IMR-90 (cell line): ENCODE measurements around the gene GUCY1B1. TPM values are rescaled to one million over a fixed set of nuclear protein-coding genes. Genes with fewer than 3 reads are reported as not detected.

ENCODE experiments used
- ATAC-seq: fragments of 200-7000 bp; cut with Tn5 transposase; 2 replicates; pipeline ENCODE4 v1.9.1; 2020; ENCODE audit warnings: low read depth, mild to moderate bottlenecking, moderate library complexity
- BruUV-seq: library from RNA; stranded (reverse); fragments of 400-500 nt; replicated peaks from 2 replicates; lab custom pipeline; 2021; lab: Mats Ljungman, UMichigan
- CTCF ChIA-PET: fragments of 300-600 bp; formaldehyde crosslinking; extraction: SDS; loops from one replicate; lab custom pipeline; 2021; ENCODE audit warnings: antibody characterized with exemption; lab: Yijun Ruan, JAX
- POLR2A ChIA-PET: fragments of 300-600 bp; sonication (Branson Sonifier 250); formaldehyde crosslinking; loops from one replicate; lab custom pipeline; 2022; ENCODE audit warnings: antibody characterized with exemption; ENCODE audit not compliant: unreplicated experiment; lab: Charles Lee
- DNase-seq: peaks from one replicate; pipeline ENCODE4 v3.0.0; 2013
- H2AFZ ChIP-seq: replicated peaks from 2 replicates; pipeline ENCODE3; 2013; ENCODE audit warnings: low read length, mild to moderate bottlenecking; ENCODE audit not compliant: poor library complexity
- H2AK5ac ChIP-seq: 2 replicates; pipeline ENCODE4 v1.6.1; 2013; ENCODE audit warnings: low read depth, low read length, inconsistent platforms
- H2AK9ac ChIP-seq: replicated peaks from 2 replicates; pipeline ENCODE3; 2013; ENCODE audit warnings: mild to moderate bottlenecking, low read depth, low read length, moderate library complexity; ENCODE audit not compliant: poor library complexity
- H2BK120ac ChIP-seq: 2 replicates; pipeline ENCODE4 v1.6.1; 2013; ENCODE audit warnings: low read depth, low read length, inconsistent platforms
- H2BK15ac ChIP-seq: 3 replicates; pipeline ENCODE4 v1.6.1; 2013; ENCODE audit warnings: low read depth, low read length, inconsistent platforms
- H2BK20ac ChIP-seq: 2 replicates; pipeline ENCODE4 v1.6.1; 2013; ENCODE audit warnings: low read depth, mild to moderate bottlenecking, inconsistent platforms, low read length, moderate library complexity
- H2BK5ac ChIP-seq: 2 replicates; pipeline ENCODE4 v1.6.1; 2013; ENCODE audit warnings: mild to moderate bottlenecking, low read depth, low read length, inconsistent platforms; ENCODE audit not compliant: poor library complexity, severe bottlenecking
- H3K14ac ChIP-seq: replicated peaks from 2 replicates; pipeline ENCODE4 v1.6.1; 2013; ENCODE audit warnings: low read depth, low read length, inconsistent platforms
- H3K18ac ChIP-seq: 2 replicates; pipeline ENCODE4 v1.6.1; 2013; ENCODE audit warnings: low read depth, low read length, control low read depth
- H3K23ac ChIP-seq: 2 replicates; pipeline ENCODE4 v1.6.1; 2013; ENCODE audit warnings: low read depth, low read length, inconsistent platforms
- H3K27ac ChIP-seq: 2 replicates; pipeline ENCODE4 v1.5.1; 2013; ENCODE audit warnings: mild to moderate bottlenecking, control low read depth, low read length; ENCODE audit not compliant: insufficient read depth
- H3K27me3 ChIP-seq: 2 replicates; pipeline ENCODE4 v1.6.1; 2013; ENCODE audit warnings: low read length; ENCODE audit not compliant: control insufficient read depth, insufficient read depth
- H3K36me3 ChIP-seq: 2 replicates; pipeline ENCODE4 v1.6.1; 2013; ENCODE audit warnings: low read length, mixed read lengths; ENCODE audit not compliant: control insufficient read depth, insufficient read depth
- H3K4ac ChIP-seq: 2 replicates; pipeline ENCODE4 v1.6.1; 2013; ENCODE audit warnings: low read depth, low read length, inconsistent platforms
- H3K4me1 ChIP-seq: 2 replicates; pipeline ENCODE4 v1.6.1; 2013; ENCODE audit warnings: low read length, mixed read lengths; ENCODE audit not compliant: control insufficient read depth, insufficient read depth
- H3K4me2 ChIP-seq: 2 replicates; pipeline ENCODE4 v1.6.1; 2013; ENCODE audit warnings: low read depth, mild to moderate bottlenecking, control low read depth, low read length, moderate library complexity
- H3K4me3 ChIP-seq: 2 replicates; pipeline ENCODE4 v1.5.1; 2013; ENCODE audit warnings: low read depth, mild to moderate bottlenecking, control low read depth, low read length, moderate library complexity; ENCODE audit not compliant: insufficient read depth
- H3K56ac ChIP-seq: 2 replicates; pipeline ENCODE4 v1.6.1; 2013; ENCODE audit warnings: low read length, inconsistent platforms; ENCODE audit not compliant: insufficient read depth; ENCODE audit errors: extremely low read depth
- H3K79me1 ChIP-seq, 2 experiments: 2 replicates each; pipeline ENCODE4 v1.6.1; 2013; ENCODE audit warnings: low read length in 2 of 2, inconsistent platforms in 1 of 2, low read depth in 1 of 2
- H3K9ac ChIP-seq: 2 replicates; pipeline ENCODE4 v1.6.1; 2013; ENCODE audit warnings: low read depth, low read length, control low read depth
- H3K9me1 ChIP-seq: 2 replicates; pipeline ENCODE4 v1.6.1; 2013; ENCODE audit warnings: low read length, inconsistent platforms; ENCODE audit not compliant: insufficient read depth
- H3K9me3 ChIP-seq: 2 replicates; pipeline ENCODE4 v1.6.1; 2013; ENCODE audit warnings: low read length; ENCODE audit not compliant: control insufficient read depth, insufficient read depth
- H4K20me1 ChIP-seq: 2 replicates; pipeline ENCODE4 v1.6.1; 2013; ENCODE audit warnings: low read length, inconsistent platforms; ENCODE audit not compliant: insufficient read depth
- H4K5ac ChIP-seq: 2 replicates; pipeline ENCODE4 v1.6.1; 2013; ENCODE audit warnings: mild to moderate bottlenecking, low read depth, low read length, control low read depth
- H4K8ac ChIP-seq, 2 experiments: 2 replicates each; pipeline ENCODE4 v1.6.1; 2013; ENCODE audit warnings: low read depth in 2 of 2, low read length in 2 of 2, control low read depth in 1 of 2, inconsistent platforms in 1 of 2
- H4K91ac ChIP-seq: 2 replicates; pipeline ENCODE4 v1.6.1; 2013; ENCODE audit warnings: low read depth, low read length, inconsistent platforms; ENCODE audit not compliant: insufficient read depth
- ELK1 ChIP-seq: fragments of 150-350 bp; IDR thresholded peaks from 2 replicates; pipeline ENCODE4 v1.6.1; 2016; ENCODE audit warnings: low read depth, mild to moderate bottlenecking, low read length, moderate library complexity, borderline replicate concordance
- MAZ ChIP-seq: IDR thresholded peaks from 2 replicates; pipeline ENCODE4 v1.6.1; 2012; ENCODE audit warnings: low read depth, mild to moderate bottlenecking, low read length, improper control_type of control experiment, moderate library complexity, borderline replicate concordance
- WGBS, 2 experiments: methylation state at CpG; one replicate each; pipeline versions ENCODE4 v1.1.5 to v1.1.7; 2013; ENCODE audit warnings: missing lambda C conversion rate in 2 of 2; ENCODE audit not compliant: insufficient read length in 1 of 2; ENCODE audit errors: extremely low coverage in 2 of 2; 5-methylcytosine and 5-hydroxymethylcytosine counted together
- dilution Hi-C: fragments of 300-500 bp; cut with HindIII; formaldehyde crosslinking; loops from one replicate; pipeline ENCODE4 v1.14.3; 2018; ENCODE audit warnings: low sequenced_read_pairs; ENCODE audit not compliant: unreplicated experiment
- in situ Hi-C: fragments of 300-500 bp; cut with MboI; formaldehyde crosslinking; loops from 3 replicates; pipeline ENCODE4 v1.14.3; 2019; ENCODE audit warnings: low sequenced_read_pairs, inconsistent platforms, mixed read lengths
- intact Hi-C: fragments of 100-400 bp; cut with micrococcal nuclease; formaldehyde crosslinking; loops from 2 replicates; pipeline ENCODE4 v1.10.0; 2022
- polyA plus RNA-seq, 3 experiments: library from polyadenylated mRNA; depleted of rRNA; stranded (reverse); fragments of >200 nt; gene quantifications; 2 replicates each; pipeline ENCODE4 v1.2.3, GENCODE V29; 2012; ENCODE audit warnings: low replicate concordance in 1 of 3
- total RNA-seq: library from RNA; depleted of rRNA; stranded (reverse); fragments of >200 nt; gene quantifications from 2 replicates; pipeline ENCODE4 v1.2.3, GENCODE V29; 2012

The GUCY1B1 gene
- total and polyA plus RNA-seq, 2 of the 4 experiments (the other 2 are of a cell fraction), result 2.9 to 3.8 TPM

- Histone ChIP-seq H3K4me2 (no peak overlapping the region), H2AK5ac (no peak overlapping the region), H3K9me1 (no peaks in the 10 kb centered on the region), H3K79me1 (no peaks in the 10 kb centered on the region), H3K4me1 (peaks cover 3% of the 10 kb centered on the region), H3K27ac (no peak overlapping the region), H2AFZ (no peak overlapping the region), H3K56ac (no peak overlapping the region), H3K9ac (no peak overlapping the region), H4K20me1 (no peaks in the 10 kb centered on the region), H4K8ac (no peak overlapping the region), H2BK120ac (no peak overlapping the region), H3K14ac (no peak overlapping the region), H2BK5ac (no peak overlapping the region), H2BK15ac (no peak overlapping the region), H4K91ac (no peak overlapping the region), H4K5ac (no peak overlapping the region; the same call in 1 of the 2 replicates), H3K4me3 (no peak overlapping the region), H2BK20ac (no peak overlapping the region), H3K18ac (no peak overlapping the region), H3K36me3 (peaks cover 6% of the 10 kb centered on the region; the same call in 1 of the 2 replicates), H2AK9ac (no peak overlapping the region), H3K23ac (no peak overlapping the region), H3K27me3 (no peaks in the 10 kb centered on the region), H3K9me3 (no peaks in the 10 kb centered on the region), H3K4ac (no peak overlapping the region)
- TF ChIP-seq ELK1 (no peak), MAZ (no peak)
- ATAC-seq (no peak), DNase-seq (no peak)
- WGBS, 2 experiments, result 100% methylated on average over 1 of the region's 8 CpGs; no CpG with 5 or more reads in 1 of the 2 experiments
- dilution Hi-C loops, result no loop called here
- no TSS peak for BruUV-seq
- ChIA-PET POLR2A (no interaction called here), CTCF (interaction anchor here (0.7 to 1.3 kb wide), 2 partner anchors 14 to 324 kb away, joined by 3 read pairs; partner anchors contain the start of gene GUCY1B1)
- in situ Hi-C loops, result no loop called here
- intact Hi-C loops, result no loop called here
These were observed 13.8 kb downstream of the GUCY1B1 start for GRCh38 chr4:155772459-155773195.
